HG03066 (cell line): ENCODE measurements around the gene HUS1.
"Not testable (repeated sequence)": the region's sequence is repeated elsewhere in the genome, so short reads cannot be mapped to it uniquely, and the experiment has no call there.

Experiments
- ATAC-seq: cut with Tn5 transposase; IDR thresholded peaks from one replicate; pipeline ENCODE4 v1.9.1; 2021; ENCODE audit warnings: low read depth; ENCODE audit not compliant: unreplicated experiment

HUS1 gene

DNA sequence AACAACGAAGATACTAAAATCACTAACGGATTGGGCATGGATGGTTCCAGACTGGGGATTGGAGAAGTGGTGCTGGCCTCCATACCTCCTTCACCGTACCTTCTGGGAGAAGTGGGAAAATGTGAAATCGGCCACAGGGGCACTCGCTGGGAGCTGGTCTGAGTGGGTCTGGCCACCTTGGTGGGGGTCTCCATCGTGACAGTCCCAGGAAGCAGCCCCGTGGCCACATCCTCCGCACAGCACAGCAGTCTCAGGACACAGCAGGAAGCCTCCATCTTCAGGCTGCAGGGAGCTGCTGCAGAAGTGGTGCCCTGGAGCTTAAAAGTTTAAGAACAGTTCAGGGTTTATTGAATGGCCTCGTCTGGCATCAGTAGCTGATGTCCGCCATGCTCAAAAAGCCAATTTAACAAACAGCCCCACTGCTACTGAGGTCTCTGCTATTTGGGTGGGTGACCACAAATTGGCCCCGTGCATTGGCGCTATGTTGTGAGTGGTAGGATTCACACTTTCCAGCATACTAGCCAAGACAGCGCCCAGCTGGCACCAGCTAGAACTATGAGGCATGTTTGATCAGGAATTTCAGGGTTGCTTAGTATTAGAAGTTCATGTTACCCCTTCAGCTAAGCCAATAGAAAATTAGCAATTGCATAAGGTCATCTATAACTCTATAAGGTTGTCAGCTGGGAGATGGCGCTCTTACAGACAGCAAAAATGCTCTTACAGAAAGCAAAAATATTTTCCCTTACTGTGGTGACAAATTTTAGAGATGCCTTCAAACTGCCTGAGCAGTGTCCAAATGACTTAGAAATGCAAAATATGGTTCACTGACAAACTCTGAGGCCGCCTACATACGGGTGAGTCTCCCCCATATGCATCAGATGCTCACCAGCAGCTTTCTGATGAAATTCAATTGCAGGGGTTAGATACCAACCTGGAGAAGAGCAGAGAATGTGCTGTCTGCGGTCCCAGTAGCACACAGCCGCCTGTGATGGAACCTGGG lies 48.1 kb downstream of the HUS1 start:
- no peak for ATAC-seq

DNA sequence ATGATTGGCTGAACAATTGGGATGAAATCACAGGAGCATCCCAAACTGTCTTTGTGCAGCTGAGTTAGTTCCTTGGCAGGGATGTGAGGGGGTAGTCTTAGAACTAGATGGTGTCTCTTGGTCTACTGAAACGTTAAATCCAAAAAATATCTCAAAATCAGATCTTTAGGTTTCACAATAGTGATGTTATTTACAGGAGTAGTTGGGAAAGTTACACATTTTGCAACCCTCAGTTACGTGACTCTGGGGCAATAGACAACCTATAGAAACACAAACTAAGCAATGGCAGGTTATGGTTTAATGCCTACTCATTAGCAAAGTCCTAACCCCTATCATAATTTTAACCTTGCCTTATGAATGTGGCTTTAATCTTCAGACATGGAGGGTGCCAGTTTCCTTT lies 55.1 kb downstream of the HUS1 start:
- no peak for ATAC-seq

DNA sequence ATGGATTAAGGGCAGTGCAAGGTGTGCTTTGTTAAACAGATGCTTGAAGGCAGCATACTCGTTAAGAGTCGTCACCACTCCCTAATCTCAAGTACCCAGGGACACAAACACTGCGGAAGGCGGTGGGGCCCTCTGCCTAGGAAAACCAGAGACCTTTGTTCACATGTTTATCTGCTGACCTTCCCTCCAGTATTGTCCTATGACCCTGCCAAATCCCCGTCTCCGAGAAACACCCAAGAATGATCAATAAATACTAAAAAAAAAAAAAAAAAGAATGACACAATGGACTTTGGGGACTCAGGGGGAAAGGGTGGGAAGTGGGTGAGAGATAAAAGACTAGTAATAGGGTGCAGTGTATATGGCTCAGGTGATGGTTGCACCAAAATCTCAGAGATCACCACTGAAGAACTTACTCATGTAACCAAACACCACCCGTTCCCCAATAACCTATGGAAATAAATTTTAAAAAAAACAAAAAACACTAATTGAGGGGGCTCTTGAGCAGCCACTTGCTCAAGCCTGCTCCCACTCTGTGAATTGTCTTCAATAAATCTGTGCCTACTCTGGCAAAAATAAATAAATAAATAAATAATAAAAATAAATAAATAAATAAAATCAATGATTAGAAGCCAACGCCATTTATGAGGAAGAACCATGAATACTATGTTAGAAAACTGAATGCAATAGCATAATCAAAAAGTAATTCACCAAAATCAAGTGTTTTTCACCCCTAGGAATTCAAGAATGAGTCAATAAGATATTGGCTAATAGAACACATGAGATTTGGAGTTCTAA lies 56.1 kb downstream of the HUS1 start:
- ATAC-seq = not testable (repeated sequence)

DNA sequence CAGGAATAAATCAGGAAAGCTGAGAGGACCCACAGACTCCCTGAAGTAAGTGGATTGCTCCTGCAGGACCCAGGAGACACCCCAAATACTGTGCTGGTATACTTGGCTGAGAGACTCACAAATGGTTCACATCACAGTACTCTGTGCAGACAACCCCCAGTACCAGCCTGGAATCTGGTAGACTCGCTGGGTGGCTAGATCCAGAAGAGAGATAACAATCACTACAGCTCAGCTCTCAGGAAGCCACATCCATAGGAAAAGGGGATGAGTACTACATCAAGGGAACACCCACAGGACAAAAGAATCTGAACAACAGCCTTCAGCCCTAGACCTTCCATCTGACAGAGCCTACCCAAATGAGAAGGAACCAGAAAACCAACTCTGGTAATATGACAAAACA lies 62.9 kb downstream of the HUS1 start:
- ATAC-seq = not testable (repeated sequence)

DNA sequence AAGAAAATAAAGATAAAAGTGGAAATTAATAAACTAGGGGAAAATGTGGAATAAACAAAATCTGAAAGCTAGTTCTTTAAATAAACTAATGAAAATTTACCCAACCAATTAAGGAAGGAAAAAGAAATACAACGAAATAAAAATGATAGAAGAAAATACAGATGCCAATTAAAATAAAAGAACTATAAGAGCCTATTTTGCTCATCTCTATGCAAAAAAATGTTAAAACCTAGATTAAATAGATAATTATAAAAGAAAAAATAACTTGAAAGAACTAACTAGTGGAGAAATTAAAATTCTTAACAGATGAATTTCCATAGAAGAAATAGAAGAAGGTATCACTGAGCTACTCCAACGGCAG lies 63.8 kb downstream of the HUS1 start:
- no peak for ATAC-seq

DNA sequence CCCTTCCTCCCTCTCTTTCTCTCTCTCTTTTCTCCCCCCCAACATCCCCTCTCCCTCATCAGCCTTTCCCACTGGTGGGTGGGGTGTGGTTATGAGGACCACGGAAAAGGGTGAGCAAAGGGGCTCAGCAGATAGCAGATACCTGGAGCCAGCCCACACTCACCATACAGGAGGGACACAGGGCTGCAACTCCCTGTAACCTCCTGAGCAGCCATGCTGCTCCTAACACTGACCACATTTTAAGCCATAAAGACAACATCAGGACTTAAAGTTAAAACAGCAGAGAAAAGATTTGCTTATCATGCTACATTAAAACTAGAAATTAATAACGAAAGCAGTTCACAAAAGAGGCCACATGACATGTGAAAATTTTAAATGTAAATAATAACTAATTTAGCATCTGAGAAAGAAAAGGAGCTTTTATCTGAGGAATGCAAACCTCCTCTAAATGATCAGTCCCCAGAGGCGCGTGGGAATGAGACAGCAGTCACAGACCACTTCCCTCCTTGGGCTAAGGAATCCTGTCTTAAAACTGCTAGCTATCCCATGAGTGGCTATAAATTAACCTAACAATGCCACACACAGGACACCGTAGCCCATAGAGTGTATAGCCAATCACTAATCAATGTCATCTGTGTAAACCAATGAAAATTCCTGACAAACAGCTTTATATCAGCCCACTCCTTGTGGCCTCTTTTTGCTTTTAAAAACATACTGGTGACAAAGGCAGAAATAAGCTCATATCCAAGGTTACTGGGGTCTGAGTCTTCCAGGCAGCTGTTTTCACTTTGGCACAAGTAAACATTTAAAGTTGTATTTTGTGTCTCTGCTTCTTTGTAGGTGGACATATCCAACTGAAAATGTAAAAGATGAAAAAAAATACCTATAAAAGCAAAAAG lies 64.4 kb downstream of the HUS1 start:
- ATAC-seq = no peak
